BE2C (cell line): ENCODE results near the gene ERVFRD-1.

ENCODE experiments used
- DNase-seq: peaks from one replicate; pipeline ENCODE4 v3.0.0-alpha.2; 2020
- H3K27me3 ChIP-seq: fragments of 250-450 bp; sonication (Bioruptor Pico); 2 replicates; pipeline ENCODE4 v1.5.1; 2020; ENCODE audit warnings: mild to moderate bottlenecking
- H3K36me3 ChIP-seq: fragments of 250-450 bp; sonication (Bioruptor Pico); 2 replicates; pipeline ENCODE4 v1.5.1; 2020; ENCODE audit warnings: mild to moderate bottlenecking
- H3K4me1 ChIP-seq: fragments of 250-450 bp; sonication (Bioruptor Pico); 2 replicates; pipeline ENCODE4 v1.5.1; 2020
- H3K4me3 ChIP-seq: 2 replicates; pipeline ENCODE4 v1.5.1; 2011; ENCODE audit warnings: low read depth, low read length
- H3K9me3 ChIP-seq: fragments of 250-450 bp; sonication (Bioruptor Pico); 2 replicates; pipeline ENCODE4 v1.5.1; 2020
- CTCF ChIP-seq: IDR thresholded peaks from 2 replicates; pipeline ENCODE4 v1.5.1; 2012; ENCODE audit warnings: mild to moderate bottlenecking, low read depth, low read length

ERVFRD-1 gene

GRCh38 chr6:11065436-11066202 lies 45.9 kb downstream of the ERVFRD-1 start:
- no peak for TF ChIP-seq CTCF
- no peak for DNase-seq
- H3K9me3 ChIP-seq, result no peaks in the 10 kb centered on the region
- no peaks in the 10 kb centered on the region for H3K36me3 ChIP-seq
- H3K4me3 ChIP-seq, result no peak overlapping the region
- no peaks in the 10 kb centered on the region for H3K27me3 ChIP-seq
- H3K4me1 ChIP-seq, result no peaks in the 10 kb centered on the region; the same call in 1 of the 2 replicates

GRCh38 chr6:11064836-11065235 lies 46.7 kb downstream of the ERVFRD-1 start:
- DNase-seq, result no peak
- Histone ChIP-seq H3K4me3 (no peak overlapping the region), H3K4me1 (no peaks in the 10 kb centered on the region; the same call in 1 of the 2 replicates), H3K27me3 (no peaks in the 10 kb centered on the region), H3K9me3 (no peaks in the 10 kb centered on the region), H3K36me3 (no peaks in the 10 kb centered on the region)
- no peak for TF ChIP-seq CTCF

DNA sequence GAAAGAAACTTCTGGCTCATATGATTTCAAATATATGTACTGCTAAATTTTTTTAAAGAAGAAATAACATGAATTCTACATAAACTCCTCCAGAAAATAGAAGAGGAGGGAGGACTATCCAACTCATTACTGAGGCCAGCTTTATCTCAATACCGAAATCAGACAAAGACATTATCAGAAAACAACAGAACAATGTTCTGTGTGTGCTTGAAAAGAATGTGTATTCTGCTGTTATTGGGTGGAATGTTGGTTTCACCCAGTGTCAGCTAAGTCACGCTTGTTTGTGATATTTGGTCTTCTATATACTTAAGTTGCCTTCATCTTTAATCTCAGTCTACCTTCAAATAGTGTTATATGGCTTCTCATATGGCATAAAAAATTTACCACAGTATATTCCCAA lies 48.8 kb downstream of the ERVFRD-1 start:
- Histone ChIP-seq H3K27me3 (no peaks in the 10 kb centered on the region), H3K4me3 (no peak overlapping the region), H3K36me3 (no peaks in the 10 kb centered on the region), H3K4me1 (no peaks in the 10 kb centered on the region), H3K9me3 (no peaks in the 10 kb centered on the region)
- DNase-seq, result no peak
- TF ChIP-seq CTCF, result no peak

GRCh38 chr6:11062083-11062482 lies 49.4 kb downstream of the ERVFRD-1 start:
- no peaks in the 10 kb centered on the region for H3K9me3 ChIP-seq
- no peak overlapping the region for H3K4me3 ChIP-seq
- H3K36me3 ChIP-seq, result no peaks in the 10 kb centered on the region
- no peak for DNase-seq
- no peaks in the 10 kb centered on the region for H3K4me1 ChIP-seq
- TF ChIP-seq CTCF, result no peak
- H3K27me3 ChIP-seq, result no peaks in the 10 kb centered on the region

DNA sequence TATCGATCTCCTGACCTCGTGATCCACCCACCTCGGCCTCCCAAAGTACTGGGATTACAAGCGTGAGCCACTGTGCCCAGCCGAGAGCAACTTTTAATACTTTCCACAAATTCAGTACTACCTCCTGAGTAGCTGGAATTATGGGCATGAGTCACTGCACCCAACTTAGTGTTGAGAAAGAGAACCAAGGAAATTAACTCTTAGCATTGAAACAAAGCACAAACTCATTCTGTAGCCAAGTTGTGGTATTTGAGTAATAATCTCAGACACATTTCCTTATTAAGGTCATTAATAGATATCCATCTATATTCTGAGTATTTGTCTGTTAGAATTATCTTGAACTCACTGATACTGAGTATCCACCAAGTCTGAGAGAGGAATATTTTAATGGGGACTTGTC lies 53.1 kb downstream of the ERVFRD-1 start:
- Histone ChIP-seq H3K4me3 (no peak overlapping the region), H3K36me3 (no peaks in the 10 kb centered on the region), H3K4me1 (no peaks in the 10 kb centered on the region), H3K27me3 (no peaks in the 10 kb centered on the region), H3K9me3 (no peaks in the 10 kb centered on the region)
- TF ChIP-seq CTCF, result no peak
- DNase-seq, result no peak

GRCh38 chr6:11056871-11057270 lies 54.7 kb downstream of the ERVFRD-1 start:
- Histone ChIP-seq H3K4me1 (no peaks in the 10 kb centered on the region), H3K36me3 (no peaks in the 10 kb centered on the region), H3K4me3 (no peak overlapping the region), H3K9me3 (no peaks in the 10 kb centered on the region), H3K27me3 (no peaks in the 10 kb centered on the region)
- TF ChIP-seq CTCF, result no peak
- no peak for DNase-seq
